B cell (primary cell): ENCODE data around the gene FMNL1. TPM values are rescaled to one million over a fixed set of nuclear protein-coding genes. Genes with fewer than 3 reads are reported as not detected.

Experiments used
- ATAC-seq: fragments of 200-7000 bp; cut with Tn5 transposase; one replicate; pipeline ENCODE4 v1.10.0; 2021; ENCODE audit warnings: low read depth, mild to moderate bottlenecking, moderate number of reproducible peaks, moderate library complexity
- CTCF ChIA-PET: fragments of 350-600 bp; sonication (Branson Sonifier 250); formaldehyde crosslinking; loops from one replicate; lab custom pipeline; 2021; ENCODE audit warnings: antibody characterized with exemption, inconsistent platforms; lab: Charles Lee
- POLR2A ChIA-PET: fragments of 350-600 bp; sonication (Branson Sonifier 250); formaldehyde crosslinking; loops from one replicate; lab custom pipeline; 2021; ENCODE audit warnings: antibody characterized with exemption; lab: Charles Lee
- DNase-seq: peaks from one replicate; pipeline ENCODE4 v3.0.0; 2013
- H2AFZ ChIP-seq: 2 replicates; pipeline ENCODE4 v1.6.1; 2012; ENCODE audit warnings: mild to moderate bottlenecking, low read depth, low read length; ENCODE audit not compliant: insufficient read depth, poor library complexity, severe bottlenecking
- H3K27ac ChIP-seq, 2 donors: 1 replicate in 1 of 2; 2 replicates in 1 of 2; pipeline ENCODE4 v1.5.1; 2012 to 2013; ENCODE audit warnings: low read length in 2 of 2, mild to moderate bottlenecking in 2 of 2, moderate library complexity in 1 of 2
- H3K27me3 ChIP-seq, 4 experiments: fragments of 200-600 bp in 1 of 4; sonication (generic) in 1 of 4; replicated peaks in 1 of 4; 1 replicate in 2 of 4; 2 replicates in 2 of 4; pipeline versions ENCODE4 v1.6.1 to v1.7.0; 2013 to 2016; ENCODE audit warnings: low read length in 3 of 4, mild to moderate bottlenecking in 2 of 4, mixed read lengths in 1 of 4, moderate library complexity in 1 of 4; ENCODE audit not compliant: insufficient read depth in 4 of 4, control insufficient read depth in 3 of 4; ENCODE audit errors: control extremely low read depth in 1 of 4
- H3K36me3 ChIP-seq, 2 experiments: replicated peaks in 1 of 2; 1 replicate in 1 of 2; 2 replicates in 1 of 2; pipeline versions ENCODE4 v1.6.1 to v1.7.1; 2013; ENCODE audit warnings: low read length in 1 of 2; ENCODE audit not compliant: insufficient read depth in 2 of 2, control insufficient read depth in 1 of 2; ENCODE audit errors: control extremely low read depth in 1 of 2, extremely low read depth in 1 of 2
- H3K4me1 ChIP-seq, 2 donors: fragments of 200-600 bp in 1 of 2; sonication (generic) in 1 of 2; 1 replicate in 1 of 2; 2 replicates in 1 of 2; pipeline versions ENCODE4 v1.5.1 to v1.6.1; 2013 to 2017; ENCODE audit warnings: low read length in 2 of 2; ENCODE audit not compliant: control insufficient read depth in 2 of 2, insufficient read depth in 2 of 2
- H3K4me2 ChIP-seq: replicated peaks from 2 replicates; pipeline ENCODE3; 2012; ENCODE audit warnings: mild to moderate bottlenecking, low read depth, low read length; ENCODE audit not compliant: poor library complexity, severe bottlenecking
- H3K4me3 ChIP-seq, 5 experiments: fragments of 200-600 bp in 1 of 5; sonication (generic) in 1 of 5; 1 replicate in 3 of 5; 2 replicates in 2 of 5; pipeline versions ENCODE4 v1.5.1 to v1.7.0; 2011 to 2016; ENCODE audit warnings: low read length in 4 of 5, mild to moderate bottlenecking in 4 of 5, low read depth in 2 of 5, control low read depth in 1 of 5, moderate library complexity in 1 of 5; ENCODE audit not compliant: insufficient read depth in 1 of 5; ENCODE audit errors: control extremely low read depth in 1 of 5, extremely low read depth in 1 of 5
- H3K79me2 ChIP-seq: fragments of 200-600 bp; sonication (generic); one replicate; pipeline ENCODE4 v1.6.0; 2016; ENCODE audit warnings: low read length; ENCODE audit not compliant: control insufficient read depth, insufficient read depth
- H3K9ac ChIP-seq: fragments of 200-600 bp; sonication (generic); 2 replicates; pipeline ENCODE4 v1.6.1; 2017; ENCODE audit warnings: mild to moderate bottlenecking, low read length, moderate library complexity
- H3K9me3 ChIP-seq, 3 donors: one replicate each; pipeline versions ENCODE4 v1.6.1 to v1.7.1; 2013; ENCODE audit warnings: low read length in 2 of 3; ENCODE audit not compliant: control insufficient read depth in 2 of 3, insufficient read depth in 1 of 3; ENCODE audit errors: control extremely low read depth in 1 of 3
- H4K20me1 ChIP-seq: 2 replicates; pipeline ENCODE4 v1.6.0; 2012; ENCODE audit warnings: mild to moderate bottlenecking, low read length; ENCODE audit not compliant: insufficient read depth, control insufficient read depth, poor library complexity, severe bottlenecking
- H3K27ac Mint-ChIP-seq: one replicate; pipeline ENCODE4 v1.8.0; 2021; ENCODE audit warnings: mixed read lengths
- H3K27me3 Mint-ChIP-seq: one replicate; pipeline ENCODE4 v1.8.0; 2021; ENCODE audit warnings: mixed read lengths
- H3K4me1 Mint-ChIP-seq: one replicate; pipeline ENCODE4 v1.8.0; 2021; ENCODE audit warnings: mixed read lengths
- H3K4me3 Mint-ChIP-seq: one replicate; pipeline ENCODE4 v1.8.0; 2021; ENCODE audit warnings: mixed read lengths
- H3K9me3 Mint-ChIP-seq: one replicate; pipeline ENCODE4 v1.8.0; 2022; ENCODE audit warnings: mixed read lengths; ENCODE audit not compliant: insufficient read depth
- CTCF ChIP-seq: fragments of 200-600 bp; IDR thresholded peaks from one replicate; pipeline ENCODE4 v1.8.0; 2022; ENCODE audit warnings: antibody characterized with exemption, mild to moderate bottlenecking
- EZH2 ChIP-seq: IDR thresholded peaks from 2 replicates; pipeline ENCODE4 v1.6.1; 2012; ENCODE audit warnings: borderline replicate concordance, low read depth, mild to moderate bottlenecking, moderate library complexity, low read length; ENCODE audit not compliant: insufficient read depth, poor library complexity, severe bottlenecking
- WGBS: methylation state at CpG from one replicate; pipeline ENCODE4 v1.1.5; 2013; ENCODE audit warnings: missing lambda C conversion rate; ENCODE audit not compliant: insufficient coverage; 5-methylcytosine and 5-hydroxymethylcytosine counted together
- intact Hi-C: fragments of 100-400 bp; cut with micrococcal nuclease; formaldehyde crosslinking; loops from one replicate; pipeline ENCODE4 v1.10.0; 2022
- polyA plus RNA-seq: library from polyadenylated mRNA; depleted of rRNA; stranded (reverse); fragments of >200 nt; gene quantifications from 2 replicates; pipeline ENCODE4 v1.2.3, GENCODE V29; 2012
- total RNA-seq, 2 donors: library from RNA; stranded (reverse); fragments of 120-200 nt in 1 of 2; gene quantifications; 1 replicate in 1 of 2; 2 replicates in 1 of 2; pipeline versions ENCODE4 v1.2.3 to v1.2.4, GENCODE V29; 2013 to 2022

The FMNL1 gene
- total and polyA plus RNA-seq, 2 donors (not counting 1 experiment from before 2014, with no cell fraction given), result 386 to 663 TPM

- Histone ChIP-seq H3K4me3 (no peak overlapping the region), H3K36me3 (no peaks in the 10 kb centered on the region), H4K20me1 (no peaks in the 10 kb centered on the region), H3K27me3 (no peaks in the 10 kb centered on the region), H3K27ac (no peak overlapping the region), H3K4me2 (no peak overlapping the region), H3K9ac (no peak overlapping the region), H3K79me2 (no peaks in the 10 kb centered on the region), H3K4me1 (no peaks in the 10 kb centered on the region), H3K9me3 (no peaks in the 10 kb centered on the region), H2AFZ (no peak overlapping the region)
- no peaks in the 10 kb centered on the region for H3K9me3 Mint-ChIP-seq
- H3K4me1 Mint-ChIP-seq, result no peaks in the 10 kb centered on the region
- H3K4me3 Mint-ChIP-seq, result no peak overlapping the region
- no peak for DNase-seq
- POLR2A ChIA-PET, result no interaction called here
- CTCF ChIA-PET, result interaction anchor here (0.7 to 1.8 kb wide), 4 partner anchors 39 to 163 kb away, joined by 3 to 4 read pairs (median 4); partner anchors contain the start of gene ACBD4
- no peaks in the 10 kb centered on the region for H3K27me3 Mint-ChIP-seq
- TF ChIP-seq CTCF, result no peak
- WGBS, result 58% methylated on average over 7 of the region's 11 CpGs
- ATAC-seq, result no peak
- intact Hi-C loops, result no loop called here
- no peak overlapping the region for H3K27ac Mint-ChIP-seq
Measured at GRCh38 chr17:45190503-45191255, 31.0 kb upstream of the FMNL1 start.

- Histone ChIP-seq H3K27me3 (no peaks in the 10 kb centered on the region), H2AFZ (no peak overlapping the region), H3K4me3 (no peak overlapping the region), H3K4me2 (no peak overlapping the region), H3K4me1 (peaks cover 0 to 6% of the 10 kb centered on the region in 2 donors), H3K27ac (no peak overlapping the region), H4K20me1 (no peaks in the 10 kb centered on the region), H3K9me3 (no peaks in the 10 kb centered on the region), H3K79me2 (no peaks in the 10 kb centered on the region), H3K9ac (no peak overlapping the region), H3K36me3 (no peaks in the 10 kb centered on the region)
- no peak for DNase-seq
- intact Hi-C loops, result no loop called here
- no peaks in the 10 kb centered on the region for H3K27me3 Mint-ChIP-seq
- H3K9me3 Mint-ChIP-seq, result no peaks in the 10 kb centered on the region
- peaks cover 9% of the 10 kb centered on the region for H3K4me1 Mint-ChIP-seq
- no peak for ATAC-seq
- no peak overlapping the region for H3K27ac Mint-ChIP-seq
- CTCF ChIA-PET, result interaction anchor here (1.1 to 12.2 kb wide), 7 partner anchors 24 to 275 kb away, joined by 3 to 233 read pairs (median 4); partner anchors contain the start of genes ACBD4, HEXIM1 and PLCD3
- H3K4me3 Mint-ChIP-seq, result no peak overlapping the region
- POLR2A ChIA-PET, result interaction anchor here (1.3 kb wide), 1 partner anchor 47 kb away, joined by 7 read pairs; the partner anchor contains the start of gene HEXIM1
- TF ChIP-seq EZH2, result no peak
- no peak for TF ChIP-seq CTCF
Measured at GRCh38 chr17:45195424-45195823, 26.3 kb upstream of the FMNL1 start.
